Amniotic stem cell (primary cell): ENCODE data around the gene KREMEN1.

Experiments
- DNase-seq: peaks from one replicate; lab custom pipeline; 2025; lab: John Stamatoyannopoulos, UW

The KREMEN1 gene

GRCh38 chr22:29128891-29129807, 56.3 kb downstream of the KREMEN1 start:
- no peak for DNase-seq

GRCh38 chr22:29129808-29130140, 56.9 kb downstream of the KREMEN1 start:
- no peak for DNase-seq

- no peak for DNase-seq
Observed at GRCh38 chr22:29130476-29130875, 57.6 kb downstream of the KREMEN1 start.

- no peak for DNase-seq
Observed at GRCh38 chr22:29133603-29134133, 60.8 kb downstream of the KREMEN1 start.

GRCh38 chr22:29134448-29134847, 61.6 kb downstream of the KREMEN1 start:
- DNase-seq = no peak

- DNase-seq = no peak
Observed at GRCh38 chr22:29136782-29137700, 64.2 kb downstream of the KREMEN1 start.

- DNase-seq = no peak
Observed at GRCh38 chr22:29138556-29139305, 65.9 kb downstream of the KREMEN1 start.

- no peak for DNase-seq
Observed at GRCh38 chr22:29139965-29140782, 67.3 kb downstream of the KREMEN1 start.

- DNase-seq = no peak
Observed at GRCh38 chr22:29141078-29141688, 68.3 kb downstream of the KREMEN1 start.

- no peak for DNase-seq
Observed at GRCh38 chr22:29142116-29142515, 69.3 kb downstream of the KREMEN1 start.

- DNase-seq = no peak
Observed at GRCh38 chr22:29143941-29144785, 71.3 kb downstream of the KREMEN1 start.

GRCh38 chr22:29144786-29145160, 71.9 kb downstream of the KREMEN1 start:
- DNase-seq = no peak

- no peak for DNase-seq
Observed at GRCh38 chr22:29145321-29146072, 72.7 kb downstream of the KREMEN1 start.

- DNase-seq = no peak
Observed at GRCh38 chr22:29146091-29146560, 73.3 kb downstream of the KREMEN1 start.

GRCh38 chr22:29146771-29147170, 73.9 kb downstream of the KREMEN1 start:
- no peak for DNase-seq

- no peak for DNase-seq
Observed at GRCh38 chr22:29147331-29147899, 74.6 kb downstream of the KREMEN1 start.

GRCh38 chr22:29148036-29148435, 75.2 kb downstream of the KREMEN1 start:
- DNase-seq = no peak

GRCh38 chr22:29148826-29149225, 76.0 kb downstream of the KREMEN1 start:
- no peak for DNase-seq
